Astrocyte (in vitro differentiated cells and primary cell): ENCODE data around the gene NPHS2. TPM values are rescaled to one million over a fixed set of nuclear protein-coding genes. Genes with fewer than 3 reads are reported as not detected.

ENCODE experiments used
- DNase-seq: peaks from one replicate; pipeline ENCODE4 v3.0.0-alpha.2; 2010; ENCODE audit warnings: low read depth
- FAIRE-seq: peaks from 2 replicates; lab custom pipeline; 2011; peaks lifted over from hg19 to GRCh38; lab: Jason Lieb, UNC
- H2AFZ ChIP-seq: 2 replicates; pipeline ENCODE4 v1.6.0; 2012; ENCODE audit warnings: low read depth, low read length, inconsistent platforms
- H3K27ac ChIP-seq: 2 replicates; pipeline ENCODE4 v1.5.1; 2011; ENCODE audit warnings: low read depth, low read length, inconsistent platforms
- H3K27me3 ChIP-seq: 2 replicates; pipeline ENCODE4 v1.6.0; 2011; ENCODE audit warnings: low read length, inconsistent platforms; ENCODE audit not compliant: insufficient read depth
- H3K36me3 ChIP-seq: 2 replicates; pipeline ENCODE4 v1.5.1; 2011; ENCODE audit warnings: low read length, inconsistent platforms; ENCODE audit not compliant: insufficient read depth
- H3K4me1 ChIP-seq: 2 replicates; pipeline ENCODE4 v1.5.1; 2011; ENCODE audit warnings: low read length, inconsistent platforms; ENCODE audit not compliant: insufficient read depth
- H3K4me2 ChIP-seq: 2 replicates; pipeline ENCODE4 v1.6.0; 2012; ENCODE audit warnings: low read length, inconsistent platforms
- H3K4me3 ChIP-seq: 2 replicates; pipeline ENCODE4 v1.5.1; 2011; ENCODE audit warnings: low read depth, mild to moderate bottlenecking, low read length, inconsistent platforms; ENCODE audit not compliant: insufficient read depth
- H3K79me2 ChIP-seq: 2 replicates; pipeline ENCODE4 v1.6.0; 2012; ENCODE audit warnings: mild to moderate bottlenecking, low read length, inconsistent platforms; ENCODE audit not compliant: insufficient read depth
- H3K9ac ChIP-seq: 2 replicates; pipeline ENCODE4 v1.6.0; 2012; ENCODE audit warnings: mild to moderate bottlenecking, low read length, inconsistent platforms
- H3K9me3 ChIP-seq: 2 replicates; pipeline ENCODE4 v1.5.1; 2012; ENCODE audit warnings: low read depth, mild to moderate bottlenecking, low read length, inconsistent platforms; ENCODE audit not compliant: insufficient read depth
- H4K20me1 ChIP-seq: 2 replicates; pipeline ENCODE4 v1.6.0; 2012; ENCODE audit warnings: low read length, inconsistent platforms; ENCODE audit not compliant: insufficient read depth
- H3K27ac Mint-ChIP-seq: one replicate; pipeline ENCODE4 v1.8.0; 2021; ENCODE audit warnings: mild to moderate bottlenecking, mixed read lengths; ENCODE audit not compliant: unreplicated experiment
- H3K27me3 Mint-ChIP-seq: one replicate; pipeline ENCODE4 v1.8.0; 2021; ENCODE audit warnings: low read depth, mixed read lengths; ENCODE audit not compliant: unreplicated experiment
- H3K36me3 Mint-ChIP-seq: one replicate; pipeline ENCODE4 v1.8.0; 2021; ENCODE audit warnings: low read depth, mixed read lengths; ENCODE audit not compliant: unreplicated experiment
- H3K4me1 Mint-ChIP-seq: one replicate; pipeline ENCODE4 v1.8.0; 2021; ENCODE audit warnings: low read depth, mixed read lengths; ENCODE audit not compliant: unreplicated experiment
- H3K4me3 Mint-ChIP-seq: one replicate; pipeline ENCODE4 v1.8.0; 2021; ENCODE audit warnings: mild to moderate bottlenecking, moderate library complexity, mixed read lengths; ENCODE audit not compliant: unreplicated experiment
- H3K9me3 Mint-ChIP-seq: one replicate; pipeline ENCODE4 v1.8.0; 2021; ENCODE audit warnings: mild to moderate bottlenecking, mixed read lengths; ENCODE audit not compliant: unreplicated experiment
- CTCF ChIP-seq: IDR thresholded peaks from 2 replicates; pipeline ENCODE4 v1.5.1; 2011; ENCODE audit warnings: low read depth, mild to moderate bottlenecking, inconsistent platforms, low read length, moderate library complexity; ENCODE audit not compliant: insufficient read depth
- EZH2 ChIP-seq: IDR thresholded peaks from 2 replicates; pipeline ENCODE4 v1.6.1; 2012; ENCODE audit warnings: mild to moderate bottlenecking, low read length, inconsistent platforms; ENCODE audit not compliant: insufficient read depth
- total RNA-seq: library from RNA; stranded (reverse); gene quantifications from 2 replicates; pipeline ENCODE4 v1.2.1, GENCODE V29; 2021

The NPHS2 gene
- total RNA-seq, 1 donor from 2014 or later = not detected

GRCh38 chr1:179587336-179587735 lies 11.6 kb upstream of the NPHS2 start:
- H3K4me3 Mint-ChIP-seq = no peak overlapping the region
- H3K27ac Mint-ChIP-seq = no peak overlapping the region

DNA sequence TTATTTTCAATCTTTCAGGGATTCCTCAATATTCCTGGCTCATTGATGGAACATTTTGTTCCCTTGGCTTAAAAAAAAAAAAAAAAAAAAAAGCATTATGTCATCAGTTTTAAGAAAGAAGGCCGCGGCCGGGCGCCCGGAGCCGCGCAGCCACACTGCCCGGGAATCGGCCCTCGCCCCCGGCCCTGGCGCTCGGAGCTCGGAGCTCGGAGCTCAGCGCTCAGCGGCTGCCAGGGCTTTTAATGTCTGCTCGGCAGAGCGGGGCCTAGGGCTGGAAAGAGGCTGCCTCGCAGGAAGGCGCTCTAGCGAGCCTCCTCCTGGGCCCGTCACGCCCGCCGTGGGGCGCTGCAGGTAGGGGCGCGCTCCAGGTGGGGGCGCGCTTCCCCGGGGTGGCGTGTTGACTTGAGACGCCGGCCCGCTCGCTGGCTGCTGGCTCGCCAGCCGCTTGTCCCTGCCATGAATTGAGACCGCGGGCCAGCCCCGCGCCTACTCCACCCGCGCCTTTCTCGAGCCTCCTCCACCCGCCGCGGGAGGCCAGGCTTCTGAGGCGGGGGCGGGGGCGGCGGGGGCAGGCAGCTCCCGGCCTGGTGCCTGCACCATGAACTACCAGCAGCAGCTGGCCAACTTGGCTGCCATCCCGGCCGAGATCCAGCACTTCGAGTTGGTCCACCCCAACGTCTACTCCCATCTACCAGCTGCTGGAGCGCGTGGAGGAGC lies 10.5 kb upstream of the NPHS2 start:
- H3K9me3 Mint-ChIP-seq = no peaks in the 10 kb centered on the region
- H3K27ac ChIP-seq = no peak overlapping the region
- peaks cover 2% of the 10 kb centered on the region for H3K9me3 ChIP-seq
- TF ChIP-seq CTCF = peak; percentile 18
- TF ChIP-seq EZH2 = peak; percentile 52
- peak overlapping the region; percentile 32 for H3K4me3 ChIP-seq
- peaks cover 38% of the 10 kb centered on the region for H3K27me3 Mint-ChIP-seq
- H3K36me3 ChIP-seq = no peaks in the 10 kb centered on the region
- no peaks in the 10 kb centered on the region for H3K4me1 Mint-ChIP-seq
- no peak overlapping the region for H3K27ac Mint-ChIP-seq
- H3K4me2 ChIP-seq = peak overlapping the region; percentile 79
- peaks cover 3% of the 10 kb centered on the region for H3K27me3 ChIP-seq
- no peaks in the 10 kb centered on the region for H3K4me1 ChIP-seq
- H3K9ac ChIP-seq = peak overlapping the region; percentile 51
- peak overlapping the region; percentile 57 for H2AFZ ChIP-seq
- no peaks in the 10 kb centered on the region for H3K79me2 ChIP-seq
- FAIRE-seq (no peak), DNase-seq (peak; percentile 22)
- peaks cover 2% of the 10 kb centered on the region for H3K36me3 Mint-ChIP-seq
- H3K4me3 Mint-ChIP-seq = peak overlapping the region; percentile 77
- no peaks in the 10 kb centered on the region for H4K20me1 ChIP-seq

More at GRCh38 chr1:179587336-179587735, 11.6 kb upstream of the NPHS2 start:
- Histone ChIP-seq H3K27me3 (peaks cover 9% of the 10 kb centered on the region), H3K4me2 (no peak overlapping the region), H3K4me1 (no peaks in the 10 kb centered on the region), H3K9me3 (peaks cover 2% of the 10 kb centered on the region), H4K20me1 (no peaks in the 10 kb centered on the region), H3K79me2 (no peaks in the 10 kb centered on the region), H3K36me3 (no peaks in the 10 kb centered on the region), H3K27ac (no peak overlapping the region), H3K9ac (no peak overlapping the region), H3K4me3 (no peak overlapping the region), H2AFZ (no peak overlapping the region)
- FAIRE-seq = no peak
- H3K9me3 Mint-ChIP-seq = no peaks in the 10 kb centered on the region
- peaks cover 2% of the 10 kb centered on the region for H3K36me3 Mint-ChIP-seq
- no peak for DNase-seq
- no peak for TF ChIP-seq EZH2
- peaks cover 32% of the 10 kb centered on the region for H3K27me3 Mint-ChIP-seq
- H3K4me1 Mint-ChIP-seq = no peaks in the 10 kb centered on the region

- Histone ChIP-seq H3K27ac (no peak overlapping the region), H4K20me1 (no peaks in the 10 kb centered on the region), H3K4me3 (no peak overlapping the region), H3K79me2 (no peaks in the 10 kb centered on the region), H3K4me1 (no peaks in the 10 kb centered on the region), H3K36me3 (no peaks in the 10 kb centered on the region), H3K9ac (no peak overlapping the region), H3K27me3 (no peaks in the 10 kb centered on the region), H3K4me2 (no peak overlapping the region), H2AFZ (no peak overlapping the region), H3K9me3 (peaks cover 2% of the 10 kb centered on the region)
- Mint-ChIP-seq H3K9me3 (no peaks in the 10 kb centered on the region), H3K4me1 (no peaks in the 10 kb centered on the region), H3K27me3 (peaks cover 41% of the 10 kb centered on the region), H3K36me3 (peaks cover 2% of the 10 kb centered on the region), H3K4me3 (no peak overlapping the region), H3K27ac (no peak overlapping the region)
- FAIRE-seq (no peak), DNase-seq (no peak)
- TF ChIP-seq CTCF (no peak), EZH2 (no peak)
Measured at GRCh38 chr1:179583771-179584320, 8.1 kb upstream of the NPHS2 start.
